ENCODE data around the gene ARID5A.
"Not testable (repeated sequence)": the region's sequence is repeated elsewhere in the genome, so short reads cannot be mapped to it uniquely, and the experiment has no call there.

Gene ARID5A

DNA sequence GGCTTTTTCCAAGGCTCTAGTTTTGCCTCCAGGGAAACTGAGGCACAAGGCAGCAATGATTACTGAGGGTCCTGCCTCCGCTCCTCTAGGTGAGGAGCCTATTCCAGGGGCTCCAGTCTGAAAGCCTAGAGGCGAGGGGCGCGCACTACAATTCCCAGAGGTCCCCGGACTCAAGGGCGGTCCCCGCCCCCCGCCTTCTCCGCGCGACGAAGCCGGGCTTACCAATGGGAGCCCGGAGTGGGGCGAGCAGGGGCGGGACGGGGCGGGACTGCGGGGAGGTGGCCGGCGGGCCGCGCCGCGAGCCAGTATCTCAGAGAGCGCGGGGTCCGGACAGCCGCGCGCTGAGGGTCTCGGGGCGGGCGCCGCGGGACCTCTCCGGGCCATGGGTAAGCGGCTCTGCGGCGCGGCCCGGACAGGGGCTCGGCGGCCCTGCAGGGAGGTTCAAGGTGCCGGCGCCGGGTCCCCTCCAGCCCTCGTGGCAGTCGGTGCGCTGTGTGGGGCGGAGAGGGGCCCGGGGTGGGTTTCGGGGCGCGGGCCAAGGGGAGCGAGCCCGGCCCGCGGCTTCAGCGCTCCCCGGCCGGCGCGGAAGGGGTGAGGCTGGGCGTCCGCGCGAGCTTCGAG is at the start of gene ARID5A:
TSS of gene ARID5A (plus strand) at position 308 of the 621 bp plus-strand sequence. CDS start at position 383, 75 bp downstream.
- DNase-seq, result peak; percentile 82

GRCh38 chr2:96489261-96489660 is 47.3 kb upstream of the ARID5A start:
- DNase-seq, result no peak

DNA sequence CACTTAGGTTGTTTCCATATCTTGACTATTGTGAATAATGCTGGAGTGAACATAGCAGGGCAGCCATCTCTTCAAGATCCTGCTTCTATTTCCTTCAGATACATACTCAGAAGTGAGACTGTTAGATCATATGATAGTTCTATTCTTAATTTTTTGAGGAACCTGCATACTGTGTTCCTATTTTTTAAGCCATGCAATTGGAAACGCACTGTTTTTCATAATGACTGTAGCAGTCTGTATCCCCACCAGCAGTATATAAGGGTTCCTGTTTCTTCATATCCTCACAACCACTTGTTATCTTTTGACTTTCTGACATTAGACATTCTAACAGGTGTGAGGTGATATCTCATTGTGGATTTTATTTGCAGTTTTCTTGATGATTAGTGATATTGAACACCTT is 46.9 kb upstream of the ARID5A start:
- DNase-seq, result peak; percentile 82

DNA sequence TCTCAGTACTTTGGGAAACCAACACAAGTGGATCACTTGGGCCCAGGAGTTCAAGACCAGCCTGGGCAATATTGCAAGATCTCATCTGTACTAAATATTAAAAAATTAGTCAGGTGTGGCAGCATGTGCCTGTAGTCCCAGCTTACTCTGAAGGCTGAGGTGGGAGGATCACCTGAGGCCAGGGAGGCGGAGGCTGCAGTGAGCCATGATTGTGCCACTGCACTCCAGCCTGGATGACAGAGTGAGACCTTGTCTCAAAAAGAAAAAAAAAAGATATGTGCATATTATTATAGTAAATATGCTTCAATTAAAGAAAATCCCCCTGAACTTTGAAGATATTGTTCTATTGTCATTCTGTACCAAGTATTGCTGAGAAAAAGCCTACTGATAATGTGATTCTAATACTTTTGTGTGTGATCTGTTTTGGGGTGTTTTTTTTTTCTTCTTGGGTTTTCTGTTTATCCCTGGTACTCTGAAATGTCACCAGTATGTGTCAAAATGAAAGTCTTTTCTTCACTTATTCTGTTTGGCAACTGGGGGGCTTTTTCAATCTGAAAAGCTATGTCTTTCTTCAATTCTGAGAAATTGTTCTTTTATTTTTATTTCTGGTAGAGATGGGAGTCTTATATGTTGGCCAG is 44.6 kb upstream of the ARID5A start:
- DNase-seq, result no peak

GRCh38 chr2:96493072-96493471 is 43.5 kb upstream of the ARID5A start:
- no peak for DNase-seq

GRCh38 chr2:96494188-96494587 is 42.4 kb upstream of the ARID5A start:
- no peak for DNase-seq

GRCh38 chr2:96495982-96496629 is 40.4 kb upstream of the ARID5A start:
- DNase-seq, result no peak

DNA sequence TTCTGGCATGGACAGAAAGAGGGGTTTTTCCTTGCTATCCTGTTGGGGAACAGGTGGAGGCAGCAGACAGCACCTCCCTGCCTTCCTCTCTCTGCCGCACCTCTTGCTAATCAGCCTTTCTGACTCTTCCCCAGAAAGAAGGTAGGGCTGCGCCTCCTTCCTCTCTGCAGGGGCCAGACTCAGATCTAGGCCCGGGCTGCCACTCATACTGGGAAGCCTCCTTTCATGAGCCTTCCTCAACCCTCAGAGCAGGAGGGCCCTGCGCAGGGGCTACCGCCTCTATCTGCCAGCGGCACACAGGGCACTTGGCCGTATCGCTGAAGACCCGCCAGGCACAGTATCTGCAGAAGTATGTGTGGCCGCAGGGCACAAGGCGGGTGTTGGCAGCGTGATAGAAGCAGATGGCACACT is 38.5 kb upstream of the ARID5A start:
- DNase-seq, result no peak

DNA sequence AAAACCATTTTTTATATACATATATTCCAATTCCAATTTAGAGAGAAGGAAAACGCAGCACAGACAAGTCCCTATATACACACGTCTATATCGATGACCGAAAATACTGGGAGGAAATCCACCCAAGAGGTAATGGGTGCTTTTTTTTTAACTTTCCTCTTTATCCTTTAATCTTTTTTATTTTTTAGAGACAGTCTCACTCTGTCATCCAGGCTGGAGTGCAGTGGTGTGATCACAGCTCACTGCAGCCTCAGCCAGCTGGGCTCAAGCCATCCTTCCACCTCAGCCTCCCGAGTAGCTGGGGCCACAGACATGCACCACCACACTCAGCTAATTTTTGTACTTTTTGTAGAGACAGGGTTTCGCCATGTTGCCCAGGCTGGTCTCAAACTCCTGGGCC is 37.9 kb upstream of the ARID5A start:
- DNase-seq, result not testable (repeated sequence)

DNA sequence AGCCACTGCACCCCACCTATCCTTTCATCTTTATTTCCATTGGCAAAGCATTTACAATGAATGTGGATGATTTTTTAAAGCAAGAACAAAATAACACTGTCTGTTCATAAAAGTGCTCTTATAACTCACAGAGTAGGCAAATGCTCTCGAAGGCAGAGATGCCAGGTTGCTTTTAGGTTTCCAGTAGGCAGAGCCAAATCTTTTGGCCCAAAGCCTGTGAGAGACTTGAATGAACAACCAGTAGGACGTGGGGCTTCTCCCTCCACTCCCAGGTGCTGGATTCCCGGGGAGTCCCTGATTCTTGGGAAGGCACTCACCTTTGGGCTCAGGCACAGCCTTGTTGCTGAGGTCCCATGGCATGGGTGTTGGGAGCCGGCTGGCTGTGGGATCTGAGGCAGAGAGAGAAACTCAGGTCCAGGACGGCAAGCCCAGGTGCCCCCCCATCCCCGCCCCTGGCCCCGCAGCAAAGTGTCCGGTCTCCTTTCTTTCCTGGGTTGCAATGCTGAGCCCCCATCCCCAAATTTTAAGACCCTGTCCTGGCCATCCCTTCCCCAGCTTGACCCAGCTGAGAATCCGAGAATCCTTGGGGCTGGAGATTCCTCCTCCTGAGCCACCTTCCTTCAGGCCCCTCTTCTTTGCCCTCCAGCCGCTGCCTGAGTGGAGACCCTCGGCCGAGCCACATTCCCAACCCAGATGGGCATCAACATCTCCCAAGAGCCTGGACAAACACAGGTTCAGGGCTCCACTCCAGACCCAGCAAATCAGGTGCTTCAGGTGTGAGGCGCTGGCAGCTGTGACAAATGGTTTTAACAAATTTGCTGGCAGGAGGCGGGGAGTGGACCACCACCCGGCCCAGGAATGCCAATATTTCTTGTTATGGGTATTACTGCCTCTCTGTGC is 37.2 kb upstream of the ARID5A start:
- no peak for DNase-seq

GRCh38 chr2:96500385-96501066 is 36.0 kb upstream of the ARID5A start:
- no peak for DNase-seq

- DNase-seq, result no peak
Observed at GRCh38 chr2:96501471-96501874, 35.1 kb upstream of the ARID5A start.

- DNase-seq, result no peak
Observed at GRCh38 chr2:96501886-96502810, 34.4 kb upstream of the ARID5A start.

GRCh38 chr2:96502891-96503636 is 33.5 kb upstream of the ARID5A start:
- no peak for DNase-seq

- DNase-seq, result no peak
Observed at GRCh38 chr2:96503637-96504243, 32.8 kb upstream of the ARID5A start.

DNA sequence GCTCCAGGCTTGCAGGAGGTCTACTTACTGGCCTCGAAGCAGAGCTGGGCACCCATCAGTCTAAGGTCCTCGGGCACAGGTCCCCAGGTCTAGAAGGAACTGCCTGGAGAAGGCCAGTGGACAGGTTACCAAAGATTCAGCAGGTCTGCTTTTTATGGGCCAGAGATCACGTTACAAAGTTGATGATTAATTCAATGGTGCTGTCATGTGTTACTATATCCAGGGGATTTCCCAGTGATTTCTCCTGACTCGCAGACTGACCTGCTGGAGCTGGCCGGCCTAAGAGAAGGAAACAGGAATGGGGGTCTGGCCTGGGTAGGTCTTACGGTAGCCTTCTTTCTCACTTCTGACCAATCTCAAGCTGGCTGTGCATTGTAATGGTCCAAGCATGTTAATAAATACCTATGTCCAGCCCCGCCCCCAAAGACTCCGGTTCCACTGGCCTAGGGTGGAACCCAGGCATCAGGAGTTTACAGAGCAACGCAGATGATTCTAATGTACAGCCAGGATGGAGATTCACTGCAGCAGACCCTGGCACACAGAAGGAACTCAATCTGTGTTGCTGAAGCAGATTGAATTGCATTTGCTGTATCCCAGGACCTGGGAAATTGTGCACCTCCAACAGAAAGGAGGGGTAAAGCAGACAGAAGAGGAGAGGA is 31.2 kb upstream of the ARID5A start, which contains the start of gene NEURL3:
TSS of gene NEURL3 (minus strand) at position 127 of the 659 bp plus-strand sequence. CDS start at position 56, 71 bp downstream.
- no peak for DNase-seq

DNA sequence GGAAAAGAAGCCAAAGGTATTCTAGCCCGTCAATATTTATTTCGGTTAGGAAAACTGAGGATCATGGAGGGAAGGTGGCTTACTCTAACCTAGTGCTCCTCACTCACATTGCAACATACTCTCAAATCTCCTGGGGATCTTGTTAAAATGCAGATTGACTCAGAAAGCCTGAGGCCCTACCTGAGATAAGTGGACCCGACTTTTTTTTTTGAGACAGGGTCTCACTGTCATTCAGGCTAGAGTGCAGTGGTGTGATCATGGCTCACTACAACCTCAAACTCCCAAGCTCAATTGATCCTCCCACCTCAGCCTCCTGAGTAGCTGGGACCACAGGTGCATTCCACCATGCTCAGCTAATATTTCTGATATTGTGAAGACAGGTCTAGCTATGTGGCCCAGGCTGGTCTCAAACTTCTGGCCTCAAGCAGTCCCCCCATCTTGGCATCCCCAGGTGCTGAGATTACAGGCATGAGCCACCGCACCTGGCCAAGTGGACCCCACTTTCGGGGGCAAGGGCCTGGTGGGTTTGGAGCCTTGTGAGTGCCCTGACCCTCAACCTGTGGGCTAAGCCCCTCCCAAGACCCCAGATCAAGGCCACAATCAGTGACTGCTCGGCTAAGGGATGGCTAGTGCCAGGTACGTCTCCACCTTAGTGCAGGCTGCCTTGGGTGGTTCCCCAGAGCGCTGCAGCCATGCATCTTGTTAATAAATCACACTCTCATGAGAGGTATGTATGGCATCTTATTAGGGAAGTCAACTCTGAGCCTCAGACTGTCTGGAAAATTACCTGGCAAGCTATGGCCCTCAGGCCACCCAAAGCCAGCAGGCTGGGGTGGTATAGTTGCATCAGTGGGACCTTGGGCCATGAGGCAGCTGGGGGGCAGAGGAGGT is 30.3 kb upstream of the ARID5A start:
- no peak for DNase-seq

DNA sequence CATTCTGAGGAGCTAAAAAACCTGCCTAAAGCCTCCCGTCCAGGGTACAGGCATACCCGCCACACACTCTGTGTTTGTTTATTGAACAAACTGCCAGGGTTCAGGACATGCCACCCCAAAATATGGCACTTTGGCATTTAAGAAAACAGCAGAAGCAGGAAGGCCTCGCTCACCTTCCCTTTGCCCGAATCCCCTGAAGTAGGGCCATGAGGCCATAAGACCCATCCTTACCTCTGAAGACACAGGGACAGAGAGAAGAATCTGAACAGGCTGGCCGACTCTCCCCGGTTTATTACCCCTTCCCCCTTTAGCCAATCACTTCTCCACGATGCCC is 29.7 kb upstream of the ARID5A start:
- DNase-seq, result no peak

Data from MV-4-11 (cell line).